NCI-H2171 (cell line): Measurements from ENCODE around the gene DBH.
A peak's percentile ranks its signal among the peaks of the same experiment; 100 is the strongest.
"Not testable (repeated sequence)": the region's sequence is repeated elsewhere in the genome, so short reads cannot be mapped to it uniquely, and the experiment has no call there.

Experiments used
- DNase-seq: peaks from one replicate; lab custom pipeline; 2025; lab: John Stamatoyannopoulos, UW

Gene DBH

DNA sequence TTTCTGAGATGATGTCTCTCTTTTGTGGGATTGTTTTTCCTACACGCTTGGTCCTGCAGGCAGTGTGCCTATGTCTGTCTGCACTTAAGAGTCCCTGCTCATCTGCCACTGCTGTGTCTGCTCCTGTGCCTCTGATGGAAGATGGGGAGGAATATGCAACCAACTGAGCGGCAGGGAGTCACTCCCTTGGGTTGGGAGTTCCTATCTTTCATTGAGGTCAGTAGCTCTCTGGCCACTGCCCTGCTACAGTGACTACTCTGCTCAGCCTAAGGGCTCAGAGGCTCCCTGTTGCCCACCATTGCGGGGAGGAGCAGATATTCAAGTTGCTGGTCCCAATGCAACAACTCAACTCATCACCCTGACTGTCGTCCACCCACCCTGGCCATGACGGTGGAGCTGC is 13.6 kb upstream of the DBH start:
- no peak for DNase-seq

DNA sequence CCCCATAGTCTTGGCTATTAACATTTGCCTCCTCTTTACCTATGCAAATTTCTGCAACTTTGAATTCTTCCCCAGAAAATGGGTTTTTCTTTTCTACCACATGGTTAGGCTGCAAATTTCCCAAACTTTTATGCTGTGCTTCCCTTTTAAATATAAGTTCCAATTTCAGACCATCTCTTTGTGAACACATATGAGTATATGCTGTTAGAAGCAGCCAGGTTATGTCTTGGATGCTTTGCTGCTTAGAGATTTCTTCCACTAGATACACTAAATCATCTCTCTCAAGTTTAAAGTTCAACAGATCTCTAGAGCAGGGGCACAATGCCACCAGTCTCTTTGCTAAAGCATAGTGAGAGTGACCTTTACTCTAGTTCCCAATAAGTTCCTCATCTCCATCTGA is 10.2 kb upstream of the DBH start:
- not testable (repeated sequence) for DNase-seq

DNA sequence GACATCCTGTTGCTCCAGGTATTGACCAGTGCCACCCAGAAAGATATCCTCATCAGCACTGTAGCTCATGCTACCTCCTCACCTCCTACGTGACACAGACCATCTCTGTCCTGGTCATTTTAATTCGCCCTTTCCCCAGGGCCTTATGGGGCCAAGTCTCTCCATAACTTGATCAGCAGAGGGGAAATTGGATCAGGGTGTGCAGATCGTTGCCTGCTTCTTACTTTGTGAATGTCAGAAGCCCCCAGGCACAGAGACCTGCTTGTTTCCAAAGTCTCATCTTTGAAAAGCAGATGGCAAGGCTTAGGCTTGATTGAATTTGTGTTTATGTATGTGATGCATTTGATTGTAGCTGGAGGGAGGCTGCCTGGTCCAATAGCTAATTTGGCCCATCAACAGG is 8.8 kb upstream of the DBH start:
- no peak for DNase-seq

DNA sequence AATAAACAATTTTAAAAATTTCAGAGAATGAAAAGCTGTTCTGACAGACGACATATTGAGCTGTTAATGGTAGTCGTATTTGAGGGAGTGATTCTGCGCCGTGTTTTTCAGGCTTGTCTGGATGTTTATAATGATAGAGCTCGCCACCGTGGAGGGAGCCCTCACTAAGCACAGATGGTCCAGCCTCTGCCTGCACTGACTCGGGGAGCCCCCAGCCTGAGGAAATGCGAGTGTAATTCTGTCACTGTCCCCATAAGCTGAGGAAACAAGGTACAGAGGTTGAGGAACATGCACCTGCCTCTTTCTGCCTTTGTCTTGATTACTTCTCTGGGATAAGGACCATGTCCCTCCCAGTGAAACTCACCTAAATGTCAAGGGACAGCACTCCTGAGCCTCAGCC is 7.4 kb upstream of the DBH start:
- peak; percentile 38 for DNase-seq

DNA sequence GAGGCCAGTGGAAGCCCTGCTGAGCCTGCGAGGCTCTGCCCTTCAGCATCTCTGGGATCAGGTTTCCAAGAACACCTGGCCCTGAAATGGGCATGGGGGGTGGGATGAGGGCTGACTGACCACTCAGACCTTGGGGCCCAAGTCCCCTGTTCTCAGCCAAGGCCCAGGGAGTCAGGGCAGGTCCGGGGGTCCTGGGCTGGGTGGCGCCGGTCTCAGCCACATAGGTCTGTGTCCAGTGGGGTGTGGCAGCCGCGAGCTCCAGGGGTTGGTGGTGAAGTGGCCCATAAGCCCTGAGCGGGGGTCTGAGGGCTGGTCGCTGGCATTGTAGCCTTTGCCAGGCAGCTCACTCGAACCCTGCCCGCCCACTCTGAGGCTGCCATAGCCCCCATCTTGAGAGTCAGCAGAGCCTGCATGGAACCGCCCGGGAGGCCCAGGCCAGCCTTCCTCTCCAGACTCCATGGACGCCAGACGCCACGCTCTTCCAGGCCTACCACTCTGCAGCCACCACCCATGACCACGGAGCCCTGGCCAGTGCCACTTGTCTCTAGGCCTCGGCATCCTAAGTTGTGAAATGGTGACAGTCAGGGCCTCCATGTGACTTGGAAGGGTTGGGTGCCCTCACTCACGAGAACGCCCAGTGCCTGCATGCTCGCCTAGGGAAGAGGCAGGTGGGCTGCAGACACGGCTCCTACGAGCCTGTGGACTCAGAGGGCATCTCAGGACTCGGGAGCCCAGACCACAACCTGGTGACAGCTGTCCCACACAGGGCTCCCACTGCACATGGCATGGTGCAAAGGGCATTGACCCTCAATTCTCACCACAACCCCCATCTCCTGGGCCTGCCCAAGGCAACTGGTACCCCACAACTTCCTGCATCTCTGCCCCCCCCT is 6.7 kb upstream of the DBH start:
- DNase-seq, result no peak

DNA sequence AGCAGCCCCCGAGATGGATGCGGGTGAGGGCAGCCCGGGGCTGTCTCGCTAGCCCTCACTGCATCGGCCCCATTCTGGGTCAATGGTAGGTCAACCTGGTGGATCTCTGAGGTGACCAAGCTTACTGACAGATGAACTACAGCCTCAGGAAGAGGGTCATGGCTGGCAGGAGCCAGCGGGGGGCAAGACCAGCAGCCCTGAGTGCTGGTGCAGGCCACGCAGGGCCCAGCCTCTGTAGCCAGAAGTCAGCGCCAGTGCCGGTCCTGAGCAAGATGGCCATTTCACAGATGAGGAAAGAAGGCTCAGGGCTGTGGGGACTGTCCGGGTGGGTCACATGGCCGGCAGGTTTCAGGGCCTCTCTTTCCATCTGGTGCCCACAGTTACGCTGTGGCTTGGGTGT is 5.1 kb upstream of the DBH start:
- DNase-seq, result no peak

DNA sequence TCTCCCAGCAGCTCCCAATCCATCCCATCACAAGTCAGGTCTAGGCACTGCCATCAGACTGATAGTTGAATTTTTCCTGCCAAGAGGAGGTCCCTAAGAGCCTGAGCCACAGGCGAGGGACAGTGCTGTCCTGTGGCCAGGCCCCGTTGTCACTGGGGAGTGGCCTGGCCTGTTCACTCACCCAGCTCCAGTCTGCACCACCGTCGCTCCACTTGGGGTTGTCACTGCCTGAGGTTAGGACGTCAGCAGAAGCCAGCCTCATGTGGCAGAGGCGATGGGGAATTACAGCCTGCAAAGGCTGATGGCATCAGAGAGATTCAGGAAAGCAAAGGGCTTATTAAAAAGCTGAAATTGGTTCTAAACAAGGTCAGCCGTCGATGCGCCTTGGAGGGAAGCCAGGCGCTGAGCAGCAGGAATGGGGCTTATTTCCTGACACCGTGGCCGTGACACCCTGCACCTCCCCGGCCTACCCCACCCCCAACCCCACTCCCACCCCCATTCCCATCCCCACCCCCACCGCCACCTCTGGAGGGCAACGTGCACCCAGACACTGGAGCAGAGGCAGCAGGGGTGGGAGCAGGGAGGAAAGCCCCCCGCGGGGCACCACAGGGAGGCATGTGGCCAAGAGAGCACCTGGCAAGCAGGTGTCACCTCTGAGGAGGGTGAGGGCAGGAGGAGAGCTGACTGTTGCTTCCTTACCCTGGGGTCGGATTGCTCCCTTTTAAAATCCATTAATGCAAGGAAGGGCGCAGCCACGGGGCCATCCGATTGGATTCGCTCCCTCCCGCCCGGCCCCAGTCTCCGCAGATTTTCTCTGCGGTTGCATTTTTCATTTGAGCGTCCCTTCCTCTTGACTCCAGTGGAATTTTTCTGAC is 3.1 kb upstream of the DBH start:
- DNase-seq, result peak; percentile 62

DNA sequence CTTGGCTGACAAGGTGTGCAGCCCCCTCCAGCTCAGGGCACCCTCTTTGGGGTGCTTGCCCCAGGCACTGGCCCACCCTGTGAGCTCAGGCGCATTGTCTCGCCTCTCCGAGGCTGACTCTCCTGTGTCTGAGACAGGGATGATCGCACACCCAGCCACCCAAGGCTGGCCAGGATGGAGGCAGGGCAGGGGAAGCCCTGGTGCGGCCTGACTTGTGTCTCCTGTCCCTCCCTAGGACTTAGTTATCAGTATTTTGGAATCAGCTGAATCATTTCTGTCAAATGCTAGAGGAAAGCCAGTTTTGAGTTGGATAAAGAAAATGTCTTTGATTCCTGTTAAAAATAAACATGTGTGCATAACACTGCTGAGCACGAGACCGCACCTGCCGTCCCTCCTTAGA is 2.5 kb upstream of the DBH start:
- DNase-seq, result no peak

DNA sequence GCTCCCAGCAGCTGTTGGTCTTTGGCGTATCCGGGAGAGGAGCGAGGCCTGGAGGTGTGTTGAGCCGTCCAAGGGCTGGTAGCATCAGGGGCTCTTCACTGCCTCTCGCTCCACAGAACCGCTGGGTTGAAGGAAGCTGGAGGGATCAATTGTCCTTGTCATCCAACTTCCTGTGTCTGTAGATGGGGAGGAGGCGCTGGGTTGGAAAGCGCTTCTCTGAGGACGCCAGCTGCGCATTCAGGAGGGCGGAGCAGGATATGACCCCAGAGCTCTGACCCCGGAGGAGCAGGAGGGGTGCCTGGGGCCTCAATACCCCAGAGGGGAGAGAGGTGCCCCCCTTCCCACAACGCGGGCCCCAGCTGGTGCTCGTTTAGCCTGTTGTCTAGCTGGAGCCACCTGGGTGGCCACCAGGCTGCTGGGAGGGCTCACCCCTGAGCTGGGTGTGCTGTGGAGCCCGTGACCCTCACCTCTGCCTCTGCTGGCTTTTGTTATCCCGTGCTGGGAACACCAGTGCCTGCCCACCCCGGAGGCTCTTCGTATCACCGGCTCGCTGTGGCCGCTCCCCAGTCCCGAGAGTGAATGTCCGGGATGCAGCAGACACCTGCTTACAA is 2.0 kb upstream of the DBH start:
- DNase-seq, result peak; percentile 57

DNA sequence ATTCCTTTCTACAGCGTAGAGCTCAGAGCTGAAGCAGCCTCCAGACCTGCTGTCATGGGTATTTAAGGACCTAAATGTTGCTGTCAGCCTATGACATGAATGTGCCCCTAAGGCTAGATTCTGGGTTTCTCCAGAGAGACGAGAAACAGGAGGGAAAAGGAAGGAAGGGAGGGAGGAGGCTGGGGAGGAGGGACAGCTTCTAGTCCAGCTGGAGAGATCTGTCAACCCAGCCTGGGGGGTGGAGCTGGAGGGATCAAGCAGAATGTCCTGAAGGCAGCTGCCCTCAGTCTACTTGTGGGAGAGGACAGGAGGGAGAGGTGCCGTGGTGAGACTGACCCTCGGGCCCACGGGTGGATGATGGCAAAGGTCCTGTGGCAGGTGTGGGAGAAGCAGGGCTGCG is 1.1 kb upstream of the DBH start:
- no peak for DNase-seq

DNA sequence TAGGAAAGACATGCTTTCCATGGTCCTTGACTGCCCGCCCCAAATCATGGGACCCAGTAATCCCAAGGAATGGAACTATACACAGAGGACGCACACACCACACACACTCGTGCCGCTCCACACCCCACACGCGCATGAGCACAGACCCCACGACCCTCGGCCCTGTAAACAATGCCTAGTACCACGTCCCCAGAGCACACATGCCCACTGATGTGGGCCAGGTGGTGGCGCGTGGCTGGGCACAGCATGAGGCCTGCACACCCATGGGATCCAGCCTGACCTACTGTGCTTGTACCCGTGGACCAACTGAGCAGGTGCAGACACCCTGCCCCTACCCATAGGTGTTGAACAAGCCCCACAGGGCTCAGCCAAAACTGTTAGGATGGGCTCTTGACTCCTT is 739 bp downstream of the DBH start:
- no peak for DNase-seq

DNA sequence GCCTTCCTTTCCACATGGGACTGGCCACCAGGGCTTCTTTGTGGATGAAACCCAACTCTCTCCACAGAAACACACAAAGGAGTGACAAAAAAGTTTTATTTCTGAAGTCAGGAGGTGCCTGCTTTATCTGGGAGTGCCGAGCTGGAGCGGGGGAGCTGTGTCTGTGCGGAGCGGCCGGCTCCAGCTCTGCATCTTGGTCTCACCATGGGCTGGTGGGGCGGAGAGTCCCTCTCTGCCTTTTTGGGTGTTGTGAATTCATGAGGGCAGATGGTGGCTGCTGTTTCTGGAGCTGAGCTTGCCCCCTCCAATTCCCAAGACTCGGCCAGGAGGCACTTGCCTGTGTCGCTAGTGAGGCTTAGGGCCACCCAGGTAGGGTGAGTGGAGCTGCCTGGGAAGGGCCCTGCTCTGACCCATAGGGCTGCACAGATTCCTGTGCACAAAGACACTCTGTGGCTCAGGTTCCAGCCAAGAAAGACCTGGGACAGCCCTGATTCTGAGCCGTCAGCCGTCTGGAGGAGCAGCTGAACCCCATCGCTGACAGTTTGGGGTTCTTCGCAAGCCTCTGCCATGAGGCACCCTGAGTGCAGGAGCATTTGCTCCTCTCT is 1.4 kb downstream of the DBH start:
- DNase-seq, result no peak

DNA sequence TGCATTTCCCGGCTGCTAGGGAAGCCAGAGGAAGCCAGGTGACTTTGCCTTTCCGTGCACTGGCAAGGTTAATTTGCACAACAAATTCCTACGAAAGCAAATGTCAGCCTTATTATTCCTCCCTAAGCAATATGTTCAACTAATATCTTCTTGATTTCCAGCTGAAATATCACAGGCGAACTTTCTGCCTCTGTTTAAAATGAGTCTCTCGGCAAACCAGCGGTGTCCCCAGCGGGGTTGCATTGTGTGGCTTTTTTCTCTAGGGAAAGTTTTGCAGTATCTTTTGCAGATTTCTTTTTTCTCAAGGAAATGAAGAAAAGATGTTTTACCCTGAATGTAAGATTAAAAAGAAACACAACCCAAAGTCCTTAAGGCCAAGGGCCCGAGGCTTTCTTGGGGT is 1.9 kb downstream of the DBH start:
- no peak for DNase-seq

DNA sequence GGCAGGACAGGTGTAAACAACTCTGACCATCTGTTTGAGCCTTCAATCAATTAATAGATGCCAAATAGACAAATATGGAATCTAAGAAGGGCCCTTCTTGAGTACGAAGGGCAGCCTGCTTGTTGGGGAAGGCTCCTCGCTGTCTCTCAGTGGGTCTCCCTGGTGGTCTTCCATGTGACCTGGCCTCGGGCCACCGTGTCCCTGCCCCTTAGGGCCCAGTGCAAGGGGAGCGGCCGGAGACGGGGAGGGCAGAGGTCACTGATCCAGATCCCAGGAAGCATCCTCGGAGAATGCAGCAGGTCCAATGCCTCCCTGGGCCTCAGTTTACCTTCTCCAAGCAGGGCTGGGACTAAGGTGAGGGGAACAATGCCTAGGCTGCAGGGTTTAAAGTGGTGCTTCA is 2.5 kb downstream of the DBH start:
- DNase-seq, result no peak

DNA sequence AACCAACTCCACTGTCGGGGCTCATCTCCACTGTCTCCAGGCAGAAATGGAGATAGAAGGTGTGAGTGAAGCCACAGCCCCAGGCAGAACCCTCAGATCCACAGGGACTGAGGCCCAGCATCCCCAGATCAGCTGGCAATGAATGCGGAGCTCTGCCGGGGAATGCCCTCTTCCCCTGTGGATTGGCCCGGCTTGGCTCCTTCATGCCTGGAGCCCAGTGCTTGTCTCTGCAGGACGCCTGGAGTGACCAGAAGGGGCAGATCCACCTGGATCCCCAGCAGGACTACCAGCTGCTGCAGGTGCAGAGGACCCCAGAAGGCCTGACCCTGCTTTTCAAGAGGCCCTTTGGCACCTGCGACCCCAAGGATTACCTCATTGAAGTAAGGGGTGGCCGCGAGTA is 3.5 kb downstream of the DBH start:
- no peak for DNase-seq

DNA sequence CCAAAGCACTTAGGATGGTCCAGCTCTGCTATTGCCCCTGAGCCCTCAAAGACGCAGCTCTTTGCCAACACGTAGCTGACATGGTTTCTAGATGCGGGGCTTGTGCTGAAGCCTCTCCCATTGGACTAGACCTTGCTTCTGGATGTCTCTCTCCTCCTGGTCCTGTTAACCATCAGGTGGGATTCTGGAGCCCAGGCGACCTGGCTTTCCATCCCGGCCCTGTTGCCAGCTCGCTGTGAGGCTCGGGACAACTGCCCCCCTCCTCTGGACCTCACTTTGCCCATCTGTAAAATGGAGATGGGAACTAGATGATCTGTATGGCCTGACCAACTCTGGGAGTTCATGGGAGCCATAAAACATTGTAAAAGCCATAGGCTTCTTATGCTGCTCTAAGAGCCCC is 4.0 kb downstream of the DBH start:
- no peak for DNase-seq

DNA sequence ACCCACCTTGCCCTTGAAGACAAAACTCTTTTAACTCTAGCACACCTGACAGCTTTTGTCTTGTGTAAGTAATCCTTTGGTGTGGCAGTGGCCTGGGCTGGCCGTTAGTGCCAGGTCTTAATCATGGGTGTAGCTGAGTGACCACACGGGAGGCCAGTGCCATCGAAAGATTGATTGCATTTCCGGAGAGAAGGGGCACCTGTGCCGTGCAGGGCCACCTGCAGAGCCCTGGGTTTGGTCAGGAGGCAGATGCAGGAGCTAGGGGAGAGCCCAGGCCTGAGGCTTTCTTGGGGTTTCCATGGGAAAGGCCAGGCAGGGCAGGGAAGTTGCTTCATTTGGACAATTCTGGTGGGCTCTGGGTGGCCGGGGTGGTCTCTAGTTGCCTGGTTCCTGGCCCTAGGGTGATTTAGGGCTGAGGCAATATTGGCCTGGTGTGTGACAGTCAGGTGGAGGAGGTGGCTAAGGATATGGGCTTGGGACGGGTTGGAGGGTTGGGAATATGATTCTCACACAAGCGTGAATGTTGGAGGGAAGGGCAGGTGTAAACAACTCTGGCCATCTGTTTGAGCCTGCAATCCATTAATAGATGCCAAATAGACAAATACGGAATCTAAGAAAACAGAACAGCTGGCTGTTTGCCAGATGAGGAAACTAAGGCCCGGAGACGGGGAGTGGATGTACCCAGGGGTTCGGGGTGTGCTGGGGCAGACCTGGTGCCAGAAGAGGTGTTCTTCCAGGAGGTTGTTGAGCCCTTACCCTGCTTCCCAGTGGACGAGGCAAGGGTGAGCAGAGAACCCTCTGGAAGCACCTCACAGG is 4.6 kb downstream of the DBH start:
- DNase-seq, result peak; percentile 61

DNA sequence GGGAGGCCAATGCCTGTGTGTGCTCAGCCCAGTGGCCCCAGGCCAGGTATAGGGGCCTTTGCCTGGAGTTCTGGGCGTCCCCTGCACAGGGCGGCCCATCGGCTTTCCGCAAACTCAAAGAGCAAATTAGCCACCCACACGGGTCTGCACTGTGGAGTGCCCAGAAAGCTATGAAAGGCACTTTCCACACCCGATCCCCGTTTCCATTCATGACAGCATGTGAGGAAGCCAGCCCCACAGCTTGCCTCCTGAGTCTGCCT is 5.2 kb downstream of the DBH start:
- DNase-seq, result no peak

DNA sequence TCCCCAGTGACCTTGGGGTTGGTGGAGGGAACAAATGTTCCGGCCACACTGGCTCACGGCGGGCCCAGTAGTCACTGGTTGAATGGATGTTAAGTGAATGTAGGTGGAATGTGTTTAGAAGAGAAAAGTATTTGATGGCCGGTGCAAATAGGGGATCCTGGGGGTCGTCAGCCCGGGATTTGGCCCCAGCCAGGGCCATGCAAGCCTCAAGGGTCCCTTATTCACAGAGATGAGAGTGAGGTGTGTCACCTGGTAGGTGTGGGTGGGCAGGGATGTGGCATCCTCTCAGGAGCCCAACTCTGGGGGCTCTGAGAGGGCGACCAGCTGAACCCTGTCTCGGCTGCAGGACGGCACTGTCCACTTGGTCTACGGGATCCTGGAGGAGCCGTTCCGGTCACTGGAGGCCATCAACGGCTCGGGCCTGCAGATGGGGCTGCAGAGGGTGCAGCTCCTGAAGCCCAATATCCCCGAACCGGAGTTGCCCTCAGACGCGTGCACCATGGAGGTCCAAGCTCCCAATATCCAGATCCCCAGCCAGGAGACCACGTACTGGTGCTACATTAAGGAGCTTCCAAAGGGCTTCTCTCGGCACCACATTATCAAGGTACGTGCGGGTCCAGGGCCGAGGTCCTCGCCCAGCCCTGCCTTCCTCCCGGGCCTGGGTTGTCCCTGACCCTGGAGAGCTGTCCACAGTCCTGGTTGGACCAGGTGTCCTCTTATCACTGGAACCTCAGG is 5.9 kb downstream of the DBH start:
- no peak for DNase-seq

DNA sequence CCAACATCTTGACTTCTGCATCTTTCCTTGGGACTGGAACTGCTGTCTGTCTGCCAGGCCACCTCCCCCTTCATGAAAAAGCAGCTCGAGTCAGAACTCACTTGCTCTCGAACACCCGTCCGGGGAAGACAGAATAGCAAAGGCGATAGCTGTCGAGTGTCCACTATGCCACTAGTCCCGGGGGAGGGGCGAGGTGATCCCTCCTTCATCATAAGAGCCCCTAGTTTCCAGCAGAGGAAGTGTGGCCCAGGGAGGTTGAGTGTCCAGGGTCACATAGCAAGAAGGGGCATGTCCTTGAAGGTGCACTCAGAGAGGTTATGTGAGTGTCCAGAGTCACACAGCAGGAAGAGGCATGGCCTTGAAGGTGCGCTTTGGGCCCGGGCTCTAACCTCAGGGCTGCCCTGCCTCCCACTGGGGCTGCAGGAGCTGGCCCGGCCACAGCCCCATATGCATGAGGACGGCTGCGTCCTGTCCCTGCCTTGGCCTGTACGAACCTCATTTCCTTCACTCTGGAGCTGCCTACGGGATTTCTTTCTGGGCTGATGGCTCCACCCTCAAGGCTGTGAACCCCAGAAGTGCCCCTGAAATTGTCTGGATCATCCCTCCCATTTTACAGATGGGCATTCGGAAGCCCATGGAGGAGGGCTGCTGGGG is 6.7 kb downstream of the DBH start:
- no peak for DNase-seq

DNA sequence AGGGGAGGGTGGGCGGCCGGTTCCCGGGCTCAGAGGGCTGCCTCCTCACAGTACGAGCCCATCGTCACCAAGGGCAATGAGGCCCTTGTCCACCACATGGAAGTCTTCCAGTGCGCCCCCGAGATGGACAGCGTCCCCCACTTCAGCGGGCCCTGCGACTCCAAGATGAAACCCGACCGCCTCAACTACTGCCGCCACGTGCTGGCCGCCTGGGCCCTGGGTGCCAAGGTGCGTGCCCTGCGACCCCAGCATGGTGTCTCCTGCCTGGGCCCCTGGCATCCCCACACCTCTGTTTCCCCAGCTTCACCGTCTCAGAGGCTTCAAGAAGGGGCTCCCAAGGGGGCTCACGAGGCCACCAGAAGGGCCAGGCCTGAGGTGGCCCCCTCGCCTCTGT is 7.2 kb downstream of the DBH start:
- DNase-seq, result no peak
